ENCODE results near the gene BST1. TPM values are rescaled to one million over a fixed set of nuclear protein-coding genes. Genes with fewer than 3 reads are reported as not detected.

BST1 gene
- total and polyA plus RNA-seq, 10 of the 15 experiments (the other 5 are each of a cell fraction or from before 2014, with no cell fraction given): 0.04 to 0.42 (median 0.11) TPM; not detected in 1

DNA sequence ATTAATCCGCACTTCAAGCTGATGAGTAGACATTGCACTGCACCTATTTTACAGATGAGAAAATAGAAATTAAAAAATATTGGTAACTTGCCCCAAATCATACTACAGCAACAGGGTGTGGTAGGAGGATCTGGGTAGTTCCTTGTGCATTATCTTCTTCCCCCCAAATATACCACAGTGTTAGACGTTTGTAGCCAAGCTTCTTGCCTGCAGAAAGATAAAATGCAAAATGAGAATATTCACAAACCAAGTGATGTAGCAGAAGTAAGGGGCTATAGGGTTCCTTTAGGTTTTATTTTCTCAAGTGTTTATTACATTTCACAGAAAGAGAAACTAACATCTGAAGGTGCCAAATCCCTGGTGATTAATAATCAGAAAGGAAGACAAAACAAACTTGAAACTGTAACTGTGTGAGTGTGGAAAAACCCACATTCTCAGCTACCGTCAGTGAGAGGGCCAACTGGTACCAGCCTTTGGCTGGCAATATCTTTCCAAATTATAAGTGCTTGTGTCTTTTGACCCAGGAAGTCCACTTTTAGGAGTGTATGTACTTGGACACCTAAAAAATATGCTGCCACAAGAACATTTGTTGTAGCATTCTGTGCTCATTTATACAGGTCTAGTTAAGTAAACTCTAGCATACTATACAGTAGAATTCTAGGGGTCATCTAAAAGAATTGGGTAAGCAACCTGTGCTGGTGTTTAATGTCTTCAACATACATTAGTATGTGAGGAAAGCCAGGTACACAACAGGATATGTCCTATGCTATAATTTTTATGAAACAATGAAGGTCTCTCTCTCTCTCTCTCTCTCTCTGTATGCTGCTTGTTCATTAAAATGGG is 68.6 kb downstream of the BST1 start (continued):
- TF ChIP-seq, protein P1, sequence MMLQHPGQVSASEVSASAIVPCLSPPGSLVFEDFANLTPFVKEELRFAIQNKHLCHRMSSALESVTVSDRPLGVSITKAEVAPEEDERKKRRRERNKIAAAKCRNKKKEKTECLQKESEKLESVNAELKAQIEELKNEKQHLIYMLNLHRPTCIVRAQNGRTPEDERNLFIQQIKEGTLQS (IDR thresholded peaks at IDR 0.05; ENCODE audit: borderline replicate concordance, extremely low read depth, low read depth, low read length): no peak
- TF ChIP-seq, protein P2, sequence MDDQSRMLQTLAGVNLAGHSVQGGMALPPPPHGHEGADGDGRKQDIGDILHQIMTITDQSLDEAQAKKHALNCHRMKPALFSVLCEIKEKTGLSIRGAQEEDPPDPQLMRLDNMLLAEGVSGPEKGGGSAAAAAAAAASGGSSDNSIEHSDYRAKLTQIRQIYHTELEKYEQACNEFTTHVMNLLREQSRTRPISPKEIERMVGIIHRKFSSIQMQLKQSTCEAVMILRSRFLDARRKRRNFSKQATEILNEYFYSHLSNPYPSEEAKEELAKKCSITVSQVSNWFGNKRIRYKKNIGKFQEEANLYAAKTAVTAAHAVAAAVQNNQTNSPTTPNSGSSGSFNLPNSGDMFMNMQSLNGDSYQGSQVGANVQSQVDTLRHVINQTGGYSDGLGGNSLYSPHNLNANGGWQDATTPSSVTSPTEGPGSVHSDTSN (IDR thresholded peaks at IDR 0.05; ENCODE audit: insufficient replicate concordance, low read depth, low read length): no peak
- TF ChIP-seq, protein P3, sequence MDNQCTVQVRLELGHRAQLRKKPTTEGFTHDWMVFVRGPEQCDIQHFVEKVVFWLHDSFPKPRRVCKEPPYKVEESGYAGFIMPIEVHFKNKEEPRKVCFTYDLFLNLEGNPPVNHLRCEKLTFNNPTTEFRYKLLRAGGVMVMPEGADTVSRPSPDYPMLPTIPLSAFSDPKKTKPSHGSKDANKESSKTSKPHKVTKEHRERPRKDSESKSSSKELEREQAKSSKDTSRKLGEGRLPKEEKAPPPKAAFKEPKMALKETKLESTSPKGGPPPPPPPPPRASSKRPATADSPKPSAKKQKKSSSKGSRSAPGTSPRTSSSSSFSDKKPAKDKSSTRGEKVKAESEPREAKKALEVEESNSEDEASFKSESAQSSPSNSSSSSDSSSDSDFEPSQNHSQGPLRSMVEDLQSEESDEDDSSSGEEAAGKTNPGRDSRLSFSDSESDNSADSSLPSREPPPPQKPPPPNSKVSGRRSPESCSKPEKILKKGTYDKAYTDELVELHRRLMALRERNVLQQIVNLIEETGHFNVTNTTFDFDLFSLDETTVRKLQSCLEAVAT (IDR thresholded peaks at IDR 0.05): peak; percentile 49; the same call in 1 of the 2 replicates
- TF ChIP-seq TAF1 (IDR thresholded peaks at IDR 0.05; ENCODE audit: borderline replicate concordance, low read depth, low read length) (no peak), IKZF1 (conservative IDR thresholded peaks at IDR 0.05) (peak; percentile 84), IKZF2 (IDR thresholded peaks at IDR 0.05) (peak; percentile 89 to 90), SRF (IDR thresholded peaks at IDR 0.05; ENCODE audit: low read depth in 2 of 2, low read length in 2 of 2) (no peak), NRF1 (conservative IDR thresholded peaks at IDR 0.05; ENCODE audit: low read depth, low read length) (no peak), RBBP5 (conservative IDR thresholded peaks at IDR 0.05) (no peak), EZH2 (IDR thresholded peaks at IDR 0.05; ENCODE audit: borderline replicate concordance, control insufficient read depth, low read depth, low read length) (no peak), SREBF1 (IDR thresholded peaks at IDR 0.05; ENCODE audit: low read length) (no peak)
- TF ChIP-seq, protein P4, sequence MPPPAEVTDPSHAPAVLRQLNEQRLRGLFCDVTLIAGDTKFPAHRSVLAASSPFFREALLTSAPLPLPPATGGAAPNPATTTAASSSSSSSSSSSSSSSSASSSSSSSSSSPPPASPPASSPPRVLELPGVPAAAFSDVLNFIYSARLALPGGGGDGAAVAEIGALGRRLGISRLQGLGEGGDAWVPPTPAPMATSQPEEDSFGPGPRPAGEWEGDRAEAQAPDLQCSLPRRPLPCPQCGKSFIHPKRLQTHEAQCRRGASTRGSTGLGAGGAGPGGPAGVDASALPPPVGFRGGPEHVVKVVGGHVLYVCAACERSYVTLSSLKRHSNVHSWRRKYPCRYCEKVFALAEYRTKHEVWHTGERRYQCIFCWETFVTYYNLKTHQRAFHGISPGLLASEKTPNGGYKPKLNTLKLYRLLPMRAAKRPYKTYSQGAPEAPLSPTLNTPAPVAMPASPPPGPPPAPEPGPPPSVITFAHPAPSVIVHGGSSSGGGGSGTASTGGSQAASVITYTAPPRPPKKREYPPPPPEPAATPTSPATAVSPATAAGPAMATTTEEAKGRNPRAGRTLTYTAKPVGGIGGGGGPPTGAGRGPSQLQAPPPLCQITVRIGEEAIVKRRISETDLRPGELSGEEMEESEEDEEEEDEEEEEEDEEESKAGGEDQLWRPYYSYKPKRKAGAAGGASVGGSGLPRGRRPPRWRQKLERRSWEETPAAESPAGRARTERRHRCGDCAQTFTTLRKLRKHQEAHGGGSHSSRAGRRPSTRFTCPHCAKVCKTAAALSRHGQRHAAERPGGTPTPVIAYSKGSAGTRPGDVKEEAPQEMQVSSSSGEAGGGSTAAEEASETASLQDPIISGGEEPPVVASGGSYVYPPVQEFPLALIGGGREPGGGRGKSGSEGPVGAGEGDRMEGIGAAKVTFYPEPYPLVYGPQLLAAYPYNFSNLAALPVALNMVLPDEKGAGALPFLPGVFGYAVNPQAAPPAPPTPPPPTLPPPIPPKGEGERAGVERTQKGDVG (CRISPR knock-in tag; IDR thresholded peaks at IDR 0.05): no peak
- TF ChIP-seq, protein P5, sequence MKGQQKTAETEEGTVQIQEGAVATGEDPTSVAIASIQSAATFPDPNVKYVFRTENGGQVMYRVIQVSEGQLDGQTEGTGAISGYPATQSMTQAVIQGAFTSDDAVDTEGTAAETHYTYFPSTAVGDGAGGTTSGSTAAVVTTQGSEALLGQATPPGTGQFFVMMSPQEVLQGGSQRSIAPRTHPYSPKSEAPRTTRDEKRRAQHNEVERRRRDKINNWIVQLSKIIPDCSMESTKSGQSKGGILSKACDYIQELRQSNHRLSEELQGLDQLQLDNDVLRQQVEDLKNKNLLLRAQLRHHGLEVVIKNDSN (IDR thresholded peaks at IDR 0.05; ENCODE audit: borderline replicate concordance, extremely low read length, insufficient read depth, low read depth, low read length): no peak
- TF ChIP-seq, protein P6, sequence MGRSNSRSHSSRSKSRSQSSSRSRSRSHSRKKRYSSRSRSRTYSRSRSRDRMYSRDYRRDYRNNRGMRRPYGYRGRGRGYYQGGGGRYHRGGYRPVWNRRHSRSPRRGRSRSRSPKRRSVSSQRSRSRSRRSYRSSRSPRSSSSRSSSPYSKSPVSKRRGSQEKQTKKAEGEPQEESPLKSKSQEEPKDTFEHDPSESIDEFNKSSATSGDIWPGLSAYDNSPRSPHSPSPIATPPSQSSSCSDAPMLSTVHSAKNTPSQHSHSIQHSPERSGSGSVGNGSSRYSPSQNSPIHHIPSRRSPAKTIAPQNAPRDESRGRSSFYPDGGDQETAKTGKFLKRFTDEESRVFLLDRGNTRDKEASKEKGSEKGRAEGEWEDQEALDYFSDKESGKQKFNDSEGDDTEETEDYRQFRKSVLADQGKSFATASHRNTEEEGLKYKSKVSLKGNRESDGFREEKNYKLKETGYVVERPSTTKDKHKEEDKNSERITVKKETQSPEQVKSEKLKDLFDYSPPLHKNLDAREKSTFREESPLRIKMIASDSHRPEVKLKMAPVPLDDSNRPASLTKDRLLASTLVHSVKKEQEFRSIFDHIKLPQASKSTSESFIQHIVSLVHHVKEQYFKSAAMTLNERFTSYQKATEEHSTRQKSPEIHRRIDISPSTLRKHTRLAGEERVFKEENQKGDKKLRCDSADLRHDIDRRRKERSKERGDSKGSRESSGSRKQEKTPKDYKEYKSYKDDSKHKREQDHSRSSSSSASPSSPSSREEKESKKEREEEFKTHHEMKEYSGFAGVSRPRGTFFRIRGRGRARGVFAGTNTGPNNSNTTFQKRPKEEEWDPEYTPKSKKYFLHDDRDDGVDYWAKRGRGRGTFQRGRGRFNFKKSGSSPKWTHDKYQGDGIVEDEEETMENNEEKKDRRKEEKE (IDR thresholded peaks at IDR 0.05): no peak
